ENCODE results near the gene CXCR3.
A peak's percentile ranks its signal among the peaks of the same experiment; 100 is the strongest.
"Not testable (repeated sequence)": the region's sequence is repeated elsewhere in the genome, so short reads cannot be mapped to it uniquely, and the experiment has no call there.

Gene CXCR3

DNA sequence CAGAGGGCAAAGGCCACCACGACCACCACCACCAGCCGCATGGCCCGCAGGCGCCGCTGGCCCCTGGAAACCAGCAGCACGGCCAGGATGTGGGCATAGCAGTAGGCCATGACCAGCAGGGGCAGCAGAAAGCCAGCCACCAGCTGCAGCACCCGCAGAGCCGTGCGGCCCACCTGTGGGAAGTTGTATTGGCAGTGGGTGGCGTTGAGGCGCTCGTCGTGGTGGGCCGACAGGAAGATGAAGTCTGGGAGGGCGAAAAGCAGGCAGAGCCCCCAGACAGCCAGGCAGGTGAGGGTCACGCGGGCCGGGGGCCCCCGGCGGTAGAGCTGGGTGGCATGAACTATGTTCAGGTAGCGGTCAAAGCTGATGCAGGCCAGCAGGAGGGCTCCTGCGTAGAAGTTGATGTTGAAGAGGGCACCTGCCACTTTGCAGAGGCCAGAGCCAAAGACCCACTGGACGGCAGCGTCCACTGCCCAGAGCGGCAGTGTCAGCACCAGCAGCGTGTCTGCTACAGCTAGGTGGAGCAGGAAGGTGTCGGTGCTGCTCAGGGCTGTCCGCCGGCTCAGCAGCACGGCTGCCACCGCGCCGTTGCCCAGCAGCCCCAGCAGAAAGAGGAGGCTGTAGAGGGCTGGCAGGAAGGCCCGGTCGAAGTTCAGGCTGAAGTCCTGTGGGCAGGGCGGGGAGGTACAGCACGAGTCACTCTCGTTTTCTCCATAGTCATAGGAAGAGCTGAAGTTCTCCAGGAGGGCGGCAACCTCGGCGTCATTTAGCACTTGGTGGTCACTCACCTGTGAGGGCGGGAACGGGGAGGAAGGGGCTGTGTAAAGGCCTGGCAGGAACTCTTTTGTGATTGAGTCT lies 1.4 kb downstream of the CXCR3 start:
- no peak for DNase-seq (ENCODE audit: low read depth)
- H3K4me3 ChIP-seq (ENCODE audit: low read depth, low read length) = no peak overlapping the region

DNA sequence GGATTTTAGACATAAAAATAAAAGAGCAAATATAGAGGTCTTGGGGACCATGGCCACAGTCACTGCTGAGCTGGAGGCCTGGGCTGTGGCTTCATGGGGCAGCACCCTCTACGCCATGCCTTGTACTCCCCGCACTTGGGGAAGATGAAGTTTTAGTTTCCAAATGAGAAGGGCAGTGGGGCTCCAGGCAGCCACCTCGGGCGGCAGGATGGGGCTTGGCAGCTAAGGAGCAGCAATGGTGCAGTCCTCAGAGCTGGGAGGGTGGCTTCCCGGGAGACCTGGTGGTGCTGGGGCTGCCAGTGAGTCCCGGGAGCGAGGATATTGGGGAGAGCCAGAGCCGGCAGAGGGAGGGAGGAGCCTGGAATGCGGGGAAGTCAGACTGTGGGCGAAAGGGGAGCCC lies 2.4 kb downstream of the CXCR3 start:
- no peak overlapping the region for H3K4me3 ChIP-seq (ENCODE audit: low read depth, low read length)
- no peak for DNase-seq (ENCODE audit: low read depth)

DNA sequence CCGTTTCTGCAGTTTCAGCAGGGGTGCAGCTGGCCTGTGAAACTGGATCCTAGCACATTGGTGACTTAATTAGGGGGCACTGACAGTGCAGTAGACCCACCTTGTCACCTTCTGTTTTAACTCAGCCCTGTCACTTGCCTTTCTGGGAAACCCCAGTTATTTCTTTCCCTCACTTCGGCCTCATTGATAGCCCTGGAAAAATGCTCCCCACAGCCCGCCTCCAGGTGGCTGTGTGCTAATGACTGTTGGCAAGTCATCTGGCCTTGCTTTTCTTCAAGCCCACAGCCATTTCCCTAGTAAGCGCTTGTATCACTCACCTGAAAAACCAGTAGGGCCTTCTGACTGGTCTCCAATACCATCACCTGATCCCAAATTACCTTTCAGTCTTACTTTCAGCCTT lies 3.3 kb downstream of the CXCR3 start:
- H3K4me3 ChIP-seq (ENCODE audit: low read depth, low read length) = no peak overlapping the region
- no peak for DNase-seq (ENCODE audit: low read depth)

DNA sequence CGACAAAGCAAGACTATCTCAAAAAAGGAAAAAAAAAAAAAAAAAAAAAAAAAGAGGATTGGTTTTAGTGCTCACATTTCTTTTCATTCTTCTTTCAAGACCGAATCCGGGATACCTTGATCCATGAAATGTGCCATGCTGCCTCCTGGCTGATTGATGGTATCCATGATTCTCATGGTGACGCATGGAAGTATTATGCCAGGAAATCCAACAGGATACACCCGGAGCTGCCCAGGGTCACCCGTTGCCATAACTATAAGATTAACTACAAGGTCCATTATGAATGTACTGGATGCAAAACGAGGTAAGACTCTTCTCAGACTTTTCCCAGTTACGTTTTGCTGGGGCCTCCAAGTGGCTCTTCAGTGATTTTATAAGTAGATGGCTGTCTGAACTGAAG lies 6.1 kb downstream of the CXCR3 start:
- H3K4me3 ChIP-seq (ENCODE audit: low read depth, low read length) = no peak overlapping the region
- no peak for DNase-seq (ENCODE audit: low read depth)

DNA sequence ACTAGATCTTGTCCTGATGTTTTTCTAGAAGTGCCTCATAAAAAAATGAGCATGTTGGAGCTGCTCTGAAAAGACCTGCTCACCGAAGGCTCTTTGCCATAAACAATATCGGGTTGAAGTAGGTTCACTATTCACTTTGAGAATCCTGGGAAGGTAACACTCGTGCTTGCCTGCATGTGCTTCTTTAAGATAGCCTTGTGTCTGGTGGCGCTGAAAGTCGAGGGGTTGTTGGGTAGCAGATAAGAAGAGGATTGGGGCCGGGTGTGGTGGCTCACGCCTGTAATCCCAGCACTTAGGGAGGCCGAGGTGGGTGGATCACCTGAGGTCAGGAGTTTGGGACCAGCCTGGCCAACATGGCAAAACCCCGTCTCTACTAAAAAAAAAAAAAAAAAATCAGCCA lies 6.6 kb downstream of the CXCR3 start:
- not testable (repeated sequence) for H3K4me3 ChIP-seq (ENCODE audit: low read depth, low read length); DNase-seq (ENCODE audit: low read depth)

DNA sequence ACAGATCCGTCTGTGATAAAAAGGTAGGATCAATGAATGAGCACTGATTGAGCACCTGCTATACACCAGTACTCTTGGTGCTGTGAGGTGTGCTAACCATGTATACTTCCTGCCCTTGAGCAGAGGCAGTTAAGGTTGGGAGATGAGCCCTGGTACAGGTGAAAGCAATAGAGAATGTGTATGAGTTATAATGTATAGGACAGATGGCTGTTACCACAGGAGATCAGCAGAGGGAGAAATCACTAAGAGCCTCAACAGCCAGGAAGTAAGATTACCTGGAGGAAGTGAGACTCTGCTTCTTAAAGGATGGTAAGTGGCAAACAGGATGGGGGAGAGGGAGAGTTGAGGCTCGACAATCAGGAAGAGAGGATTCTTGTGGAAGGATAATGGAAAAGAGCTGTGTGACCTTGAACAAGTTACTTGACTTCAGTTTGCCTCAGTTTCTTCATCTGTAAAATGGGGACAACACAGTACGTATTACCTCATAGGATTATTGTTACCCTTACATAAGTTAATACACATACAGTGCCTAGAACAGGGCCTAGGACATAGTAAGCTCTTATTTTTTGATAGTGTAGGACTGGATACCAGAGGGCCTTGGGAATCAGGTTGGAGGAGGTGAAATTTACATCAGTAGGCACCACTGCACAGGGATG lies 9.1 kb downstream of the CXCR3 start:
- H3K4me3 ChIP-seq (ENCODE audit: low read depth, low read length) = no peak overlapping the region
- DNase-seq (ENCODE audit: low read depth) = no peak

DNA sequence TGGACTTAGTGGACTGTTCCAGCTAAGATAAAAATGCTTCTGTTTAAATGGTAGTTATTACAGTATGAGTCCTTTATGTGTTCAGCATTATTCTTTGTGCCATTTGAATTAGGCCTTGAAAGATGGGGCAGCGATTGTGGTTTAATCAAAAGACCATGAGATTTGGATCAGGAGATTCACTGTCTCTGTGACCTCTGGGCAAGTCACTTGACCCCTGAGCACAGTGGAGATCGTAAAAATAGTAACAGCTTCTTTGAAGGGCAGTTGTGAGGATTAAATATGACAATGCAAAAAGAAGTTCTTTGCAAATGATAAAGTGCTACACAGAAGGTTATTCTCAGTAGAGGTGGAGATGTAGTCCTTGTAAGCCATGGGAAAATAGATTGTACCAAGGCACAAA lies 10.8 kb downstream of the CXCR3 start:
- no peak overlapping the region for H3K4me3 ChIP-seq (ENCODE audit: low read depth, low read length)
- no peak for DNase-seq (ENCODE audit: low read depth)

DNA sequence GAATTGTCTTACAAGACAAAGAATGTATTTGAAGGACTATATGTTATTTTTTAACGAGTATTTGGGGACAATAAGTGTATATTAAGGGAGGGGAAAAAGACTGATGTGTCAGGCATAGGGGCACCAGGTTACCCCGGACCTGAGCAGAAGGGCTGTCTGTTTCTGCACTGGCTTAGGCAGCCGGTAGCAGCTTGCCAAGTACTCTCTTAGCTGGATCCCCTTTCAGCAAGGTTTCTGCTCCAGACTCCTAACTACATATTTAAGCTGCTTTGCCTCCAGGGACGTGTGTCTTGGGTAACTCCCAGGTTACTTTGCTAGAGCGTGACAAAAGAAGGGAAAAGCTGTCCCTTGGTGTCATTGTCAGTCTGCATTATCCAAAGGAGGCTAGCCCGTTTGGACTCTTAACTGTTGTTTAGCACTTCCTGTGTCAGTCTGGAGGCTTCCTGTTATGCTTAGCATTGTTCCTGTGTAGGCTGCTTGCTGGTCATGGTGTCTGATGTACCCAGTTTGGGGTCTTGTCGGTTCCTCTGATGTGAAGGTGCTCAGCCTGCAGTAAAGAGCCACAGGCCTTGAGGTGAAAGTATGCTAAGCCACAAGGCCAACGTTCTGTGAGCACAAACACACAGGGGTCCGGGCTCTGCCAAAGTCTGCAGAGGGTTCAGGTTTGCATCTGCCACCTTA lies 11.6 kb downstream of the CXCR3 start:
- H3K4me3 ChIP-seq (ENCODE audit: low read depth, low read length) = no peak overlapping the region
- DNase-seq (ENCODE audit: low read depth) = no peak

DNA sequence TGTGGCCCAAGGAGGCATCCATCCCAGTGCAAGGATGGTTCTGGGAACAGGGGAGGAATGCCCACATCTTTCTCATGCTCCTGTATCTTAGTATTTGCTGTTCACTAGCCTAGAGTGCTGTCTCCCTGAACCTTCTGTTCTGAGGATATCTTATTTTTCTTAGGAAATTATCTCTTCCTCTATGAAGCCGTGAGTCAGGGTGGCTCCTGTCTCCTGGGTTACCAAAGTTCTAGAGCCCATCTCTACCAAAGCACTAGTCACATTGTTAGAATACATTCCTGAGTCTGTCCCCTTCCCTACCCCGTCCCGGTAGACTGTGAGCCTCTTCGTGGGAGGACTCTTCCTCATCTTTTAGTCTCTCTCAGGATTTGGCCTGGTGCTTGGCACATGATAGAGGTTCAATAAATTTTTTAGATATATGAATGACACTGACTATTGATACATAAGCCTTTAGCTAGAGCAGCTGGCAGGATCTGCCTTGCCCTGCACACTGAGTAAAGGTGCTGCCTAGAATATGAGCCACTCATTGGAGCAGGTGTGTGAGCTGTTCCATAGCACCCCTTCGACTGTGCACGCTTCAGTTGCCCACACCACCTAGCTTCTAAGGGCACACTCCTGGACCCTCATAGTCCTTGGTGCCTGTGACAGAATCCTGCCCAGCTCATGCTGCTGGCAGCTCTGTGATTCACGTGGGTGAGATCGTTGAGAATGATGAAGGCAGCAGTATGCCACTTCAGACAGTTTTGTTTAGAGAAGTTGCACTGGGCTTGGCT lies 13.3 kb downstream of the CXCR3 start:
- H3K4me3 ChIP-seq (ENCODE audit: low read depth, low read length) = no peak overlapping the region
- no peak for DNase-seq (ENCODE audit: low read depth)

DNA sequence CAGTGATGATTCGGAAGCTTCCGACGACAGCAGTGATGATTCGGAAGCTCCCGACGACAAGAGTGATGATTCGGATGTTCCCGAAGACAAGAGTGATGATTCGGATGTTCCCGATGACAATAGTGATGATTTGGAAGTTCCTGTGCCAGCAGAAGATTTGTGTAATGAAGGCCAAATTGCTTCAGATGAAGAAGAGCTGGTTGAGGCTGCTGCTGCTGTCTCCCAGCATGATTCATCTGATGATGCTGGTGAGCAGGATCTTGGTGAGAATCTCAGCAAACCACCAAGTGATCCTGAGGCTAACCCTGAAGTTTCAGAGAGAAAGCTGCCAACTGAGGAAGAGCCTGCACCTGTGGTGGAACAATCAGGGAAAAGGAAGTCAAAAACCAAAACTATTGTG lies 14.2 kb downstream of the CXCR3 start:
- DNase-seq (ENCODE audit: low read depth) = peak; percentile 4
- H3K4me3 ChIP-seq (ENCODE audit: low read depth, low read length) = no peak overlapping the region

DNA sequence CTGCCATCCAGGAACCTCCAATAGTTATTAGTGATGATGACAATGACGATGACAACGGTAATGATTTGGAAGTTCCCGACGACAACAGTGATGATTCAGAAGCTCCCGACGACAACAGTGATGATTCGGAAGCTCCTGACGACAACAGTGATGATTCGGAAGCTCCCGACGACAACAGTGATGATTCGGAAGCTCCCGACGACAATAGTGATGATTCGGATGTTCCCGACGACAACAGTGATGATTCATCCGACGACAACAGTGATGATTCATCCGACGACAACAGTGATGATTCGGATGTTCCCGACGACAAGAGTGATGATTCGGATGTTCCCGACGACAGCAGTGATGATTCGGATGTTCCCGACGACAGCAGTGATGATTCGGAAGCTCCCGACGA lies 14.7 kb downstream of the CXCR3 start:
- peak; percentile 10 for DNase-seq (ENCODE audit: low read depth)
- no peak overlapping the region for H3K4me3 ChIP-seq (ENCODE audit: low read depth, low read length)

DNA sequence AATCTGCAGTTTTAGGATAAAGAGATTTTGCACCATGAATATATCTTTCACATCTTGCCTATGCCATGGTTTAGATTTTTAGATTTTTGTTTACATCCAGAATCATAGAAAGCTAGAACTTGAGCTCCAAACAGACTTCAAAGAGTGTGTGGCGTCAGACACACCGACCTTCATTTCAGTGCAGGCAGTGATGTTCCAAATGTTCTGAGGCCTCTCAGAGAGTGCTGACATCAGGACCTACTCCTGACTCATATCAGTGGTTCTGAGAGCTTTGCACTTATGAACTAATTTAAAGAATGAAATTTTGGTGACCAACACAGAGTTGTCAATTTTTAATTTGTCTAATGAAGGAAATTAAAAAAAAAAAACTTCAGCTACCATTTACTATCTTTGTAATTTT lies 18.3 kb downstream of the CXCR3 start:
- no peak for DNase-seq (ENCODE audit: low read depth)
- no peak overlapping the region for H3K4me3 ChIP-seq (ENCODE audit: low read depth, low read length)

DNA sequence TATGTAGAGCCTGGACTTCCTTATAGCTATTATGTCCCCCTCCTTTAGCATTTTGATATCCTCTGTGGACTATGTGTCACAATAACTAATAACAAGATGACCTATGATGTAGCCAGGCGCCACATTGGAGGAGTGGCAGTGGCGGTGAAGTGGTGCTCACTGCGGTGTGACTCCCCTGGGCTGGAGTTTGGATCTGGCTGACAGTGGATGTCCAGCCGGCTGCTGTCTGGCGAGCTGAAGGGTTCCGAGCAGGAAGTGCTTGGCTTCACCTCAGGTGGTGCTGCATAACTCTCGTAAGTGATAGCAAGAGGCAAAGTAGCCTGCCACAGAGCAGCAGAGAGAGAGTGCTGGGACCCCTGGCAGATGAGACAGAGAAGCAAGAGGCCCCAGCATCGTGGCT lies 25.1 kb downstream of the CXCR3 start:
- H3K4me3 ChIP-seq (ENCODE audit: low read depth, low read length); DNase-seq (ENCODE audit: low read depth): not testable (repeated sequence)

DNA sequence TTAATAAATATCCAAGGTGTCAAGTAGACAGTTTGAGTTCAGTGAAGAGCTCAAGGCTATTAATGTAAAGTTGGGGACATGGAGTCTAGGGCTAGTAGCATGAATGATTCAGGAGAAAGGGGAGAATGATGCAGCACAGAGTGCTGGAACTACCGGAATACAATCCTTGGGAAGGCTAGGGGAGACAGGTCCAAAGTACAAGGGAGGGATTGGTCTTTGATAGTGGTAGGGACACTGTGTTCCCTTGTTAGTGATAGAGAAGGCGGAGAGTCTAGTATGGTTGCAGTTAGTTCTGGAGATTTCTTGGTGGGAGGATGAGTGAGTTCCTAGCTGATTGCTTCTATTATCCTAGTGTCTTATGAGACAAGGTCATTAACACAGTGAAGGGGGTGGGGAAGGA lies 31.4 kb downstream of the CXCR3 start:
- DNase-seq (ENCODE audit: low read depth) = no peak
- no peak overlapping the region for H3K4me3 ChIP-seq (ENCODE audit: low read depth, low read length)

DNA sequence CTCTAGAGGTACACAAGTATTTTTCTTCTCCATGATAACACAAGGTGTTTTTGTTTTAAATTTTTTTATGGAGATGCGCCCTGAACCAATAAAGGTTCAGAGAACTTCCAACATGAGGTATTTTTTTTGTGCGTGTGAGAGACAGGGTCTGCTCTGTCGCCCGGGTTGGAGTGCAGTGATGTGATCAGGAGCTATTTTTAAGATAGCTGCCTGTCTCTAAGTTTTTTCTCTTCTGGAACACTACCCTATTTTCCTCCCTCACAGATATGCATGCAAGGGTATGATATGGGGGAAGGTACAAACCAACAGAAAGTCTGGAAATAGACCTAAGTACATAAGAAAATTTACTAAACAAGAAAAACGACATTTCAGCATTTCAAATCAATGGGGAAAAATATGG lies 37.1 kb downstream of the CXCR3 start:
- no peak for DNase-seq (ENCODE audit: low read depth)

DNA sequence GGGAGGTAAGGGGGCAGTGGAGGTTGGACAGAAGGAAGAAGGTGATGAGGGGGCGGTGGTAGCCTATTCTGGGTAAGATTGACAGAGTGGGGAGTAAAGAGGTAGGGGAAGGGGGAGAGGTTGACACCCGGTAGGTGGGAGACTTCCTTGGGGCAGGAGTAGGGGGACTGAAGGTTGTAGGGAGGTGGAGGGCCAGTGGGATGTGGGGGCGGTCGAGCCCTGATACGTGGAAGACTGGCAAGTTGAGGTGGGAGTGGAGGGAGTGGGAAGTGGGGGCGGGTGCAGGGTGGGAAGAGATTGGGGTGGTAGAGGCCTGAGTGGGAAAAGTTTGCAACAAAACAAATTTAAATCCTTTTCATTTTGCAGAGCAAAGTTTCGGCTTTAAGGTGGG lies 38.3 kb downstream of the CXCR3 start:
- DNase-seq (ENCODE audit: low read depth) = no peak
- H3K4me3 ChIP-seq (ENCODE audit: low read depth, low read length) = no peak overlapping the region

More for the DNA sequence above, 37.1 kb downstream of the CXCR3 start:
- H3K4me3 ChIP-seq (ENCODE audit: low read depth, low read length) = no peak overlapping the region

DNA sequence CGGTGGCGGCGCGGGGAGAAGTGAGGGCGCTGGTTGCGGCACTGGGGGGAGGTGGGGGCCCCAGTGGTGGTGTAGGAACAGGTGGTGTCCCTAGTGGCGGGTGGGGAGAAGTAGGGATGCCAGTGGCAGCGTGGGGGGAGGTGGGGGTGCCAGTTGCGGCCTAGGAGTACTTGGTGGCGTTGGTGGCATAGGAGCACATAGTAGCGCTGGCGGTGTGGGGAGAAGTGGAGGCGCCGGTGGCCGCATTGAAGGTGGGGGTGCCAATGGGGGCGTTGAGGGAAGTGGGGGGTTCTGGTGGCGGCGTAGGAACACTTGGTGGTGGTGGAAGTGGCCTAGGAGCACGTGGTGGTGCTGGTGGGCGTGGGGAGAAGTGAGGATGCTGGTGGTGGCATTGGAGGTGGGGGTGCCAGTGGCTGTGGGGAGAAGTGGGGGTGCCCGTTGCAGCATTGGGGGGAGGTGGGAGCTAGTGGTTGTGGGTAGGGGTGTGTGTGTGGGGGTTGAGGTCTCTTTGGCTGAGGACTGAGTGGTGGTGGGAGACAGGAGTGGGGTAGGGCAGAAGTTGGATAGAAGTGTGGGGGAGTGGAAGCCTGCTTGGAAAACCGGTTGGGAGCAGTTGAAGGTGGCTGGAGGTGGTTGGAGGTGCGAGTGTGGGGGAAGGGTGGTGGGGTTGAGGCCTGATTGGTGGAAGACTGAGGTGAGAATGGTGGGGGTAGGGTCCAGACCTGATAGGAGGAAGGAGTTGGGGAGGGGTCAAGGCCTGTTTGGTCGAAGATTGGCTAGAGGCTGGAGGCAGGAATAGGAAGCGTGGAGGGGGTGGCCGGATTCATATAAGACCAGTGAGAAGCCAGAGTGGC lies 38.9 kb downstream of the CXCR3 start:
- DNase-seq (ENCODE audit: low read depth) = no peak
- H3K4me3 ChIP-seq (ENCODE audit: low read depth, low read length) = no peak overlapping the region

DNA sequence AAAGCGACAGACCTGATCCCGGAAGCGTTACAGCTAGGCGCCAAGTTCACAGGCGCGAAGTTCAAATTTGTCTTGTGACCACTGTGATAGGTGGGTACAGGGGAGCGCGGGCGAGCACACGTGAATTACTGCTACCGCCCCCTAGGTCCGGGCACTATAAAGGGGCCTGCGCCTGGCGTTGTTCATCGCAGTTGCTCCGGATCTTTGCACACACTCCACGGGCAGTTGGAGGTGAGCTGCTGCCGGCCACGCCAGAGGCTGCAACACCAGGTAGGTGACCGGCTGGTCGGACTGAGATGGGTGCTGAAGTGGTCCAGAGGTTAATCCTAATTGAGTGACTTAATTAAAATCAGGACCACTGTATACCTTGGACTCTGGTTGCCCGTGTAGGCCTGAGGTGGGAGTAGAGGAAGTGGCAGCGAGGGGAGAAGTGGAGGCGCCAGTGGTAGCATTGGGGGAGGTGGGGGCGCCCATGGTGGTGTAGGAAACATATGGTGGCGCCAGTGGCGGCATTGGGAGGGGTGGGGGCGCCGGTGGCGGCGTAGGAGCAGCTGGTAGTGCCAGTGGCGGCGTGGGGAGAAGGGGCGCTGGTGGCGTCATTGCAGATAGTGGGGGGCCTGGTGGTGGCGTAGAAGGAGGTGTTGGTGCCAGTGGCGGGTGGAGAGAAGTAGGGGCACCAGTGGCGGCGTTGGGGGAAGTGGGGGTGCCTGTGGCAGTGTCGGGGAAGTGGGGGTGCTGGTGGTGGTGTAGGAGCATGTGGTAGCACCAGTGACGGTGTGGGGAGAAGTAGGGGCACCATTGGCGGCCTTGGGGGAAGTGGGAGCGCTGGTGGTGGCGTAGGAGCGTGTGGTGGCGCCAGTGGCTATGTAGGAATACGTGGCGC lies 39.8 kb downstream of the CXCR3 start, which contains the start of gene GCNA:
TSS of gene GCNA (plus strand) at position 185 of the 883 bp plus-strand sequence. CDS start 2,385 bp downstream, outside the sequence.
- H3K4me3 ChIP-seq (ENCODE audit: low read depth, low read length) = no peak within 1 kb of the TSS
- DNase-seq (ENCODE audit: low read depth) = no peak
